ENCODE results near the gene SLC15A1.

SLC15A1 gene

DNA sequence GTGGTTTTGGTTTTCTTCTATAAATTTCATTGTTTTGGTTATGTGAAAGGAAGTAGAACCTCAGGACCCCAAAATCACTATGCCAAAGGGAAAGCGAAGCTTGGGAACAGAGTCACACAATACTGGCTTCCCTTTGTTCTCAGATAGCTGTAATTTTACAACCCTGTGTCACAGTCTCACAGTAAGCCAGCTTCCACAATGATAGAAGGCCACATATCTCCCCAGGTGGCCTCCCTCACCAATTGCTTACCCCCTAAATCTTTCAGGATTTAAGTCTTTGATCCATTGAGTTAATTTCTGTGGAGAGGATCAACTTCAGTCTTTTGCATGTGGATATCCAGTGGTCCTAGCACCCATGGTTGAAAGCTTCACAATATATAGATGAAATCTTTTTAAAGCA is 58.7 kb downstream of the SLC15A1 start:
- DNase-seq (ENCODE audit: low read depth, low spot score) = no peak

DNA sequence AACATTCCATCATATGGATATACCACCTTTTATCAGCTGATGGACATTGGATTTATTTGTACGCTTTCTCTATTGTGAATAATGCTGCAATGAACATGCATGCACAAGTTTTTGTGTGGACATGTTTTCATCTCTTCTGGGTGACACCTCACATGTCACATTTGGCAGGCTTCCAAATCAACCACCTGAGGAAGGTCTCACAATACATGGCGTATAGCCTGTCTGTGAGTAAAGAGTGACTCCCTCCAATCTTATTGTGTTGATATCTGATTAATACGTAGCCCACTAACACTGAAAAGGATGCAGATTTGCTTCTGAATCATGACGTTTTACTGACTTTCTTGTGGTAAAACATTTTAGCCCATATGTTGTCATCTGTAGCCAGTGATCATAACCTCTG is 61.1 kb downstream of the SLC15A1 start:
- DNase-seq (ENCODE audit: low read depth, low spot score) = no peak

DNA sequence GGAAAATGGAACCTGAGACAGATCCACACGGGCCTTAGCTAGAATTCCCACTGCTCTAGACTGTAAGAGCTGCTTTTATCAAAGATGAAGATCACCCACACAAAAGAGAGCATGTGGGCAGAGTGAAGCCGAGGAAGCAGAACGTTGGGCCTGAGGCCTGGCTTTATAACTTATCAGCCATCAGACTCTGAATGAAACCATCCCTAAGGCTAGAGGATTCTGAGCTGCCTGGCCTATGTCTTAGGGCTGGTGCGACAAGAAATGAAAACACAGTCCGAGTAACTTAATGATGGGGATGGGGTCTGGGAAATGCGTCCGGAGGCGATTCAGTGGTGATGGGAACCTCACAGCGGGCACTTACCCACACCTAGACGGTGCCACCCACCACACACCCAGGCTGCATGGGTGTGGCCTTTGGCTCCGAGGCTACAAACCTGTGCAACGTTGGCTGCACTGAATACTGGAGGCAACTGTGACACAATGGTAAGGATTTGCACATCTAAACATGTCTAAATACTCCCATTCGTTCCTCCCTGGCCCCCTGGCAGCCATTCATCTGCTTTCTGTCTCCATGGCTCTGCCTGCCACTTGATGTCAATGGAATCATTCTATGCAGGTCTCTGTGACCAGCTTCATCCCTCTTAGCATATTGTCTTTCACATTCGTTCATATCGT is 62.0 kb downstream of the SLC15A1 start:
- DNase-seq (ENCODE audit: low read depth, low spot score) = no peak

DNA sequence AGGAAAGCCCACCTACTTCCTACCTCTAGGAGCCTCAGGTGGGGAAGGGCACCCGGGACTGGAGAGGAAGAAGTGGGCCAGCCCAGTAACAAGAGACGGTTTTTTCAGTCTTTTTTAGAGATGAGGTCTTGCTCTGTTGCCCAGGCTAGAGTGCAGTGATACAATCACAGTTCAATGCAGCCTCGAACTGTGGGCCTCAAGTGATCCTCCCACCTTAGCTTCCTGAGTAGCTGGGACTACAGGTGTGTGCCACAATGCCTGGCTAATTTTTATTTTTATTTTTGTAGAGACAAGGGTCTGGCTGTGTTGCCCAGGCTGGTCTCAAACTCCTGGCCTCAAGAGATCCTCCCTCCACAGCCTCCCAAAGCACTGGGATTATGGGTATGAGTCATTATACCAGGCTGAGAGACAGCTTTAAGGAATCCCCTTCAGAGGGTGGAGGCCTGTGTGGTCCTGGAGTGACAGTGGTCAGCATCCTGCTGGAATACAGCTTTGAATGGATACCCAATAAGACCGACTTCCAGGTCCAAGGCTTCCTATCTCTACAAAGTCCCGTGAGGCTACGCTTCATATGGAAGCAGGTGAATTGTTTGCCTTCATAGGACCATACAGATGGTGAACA is 63.0 kb downstream of the SLC15A1 start:
- no peak for DNase-seq (ENCODE audit: low read depth, low spot score)

DNA sequence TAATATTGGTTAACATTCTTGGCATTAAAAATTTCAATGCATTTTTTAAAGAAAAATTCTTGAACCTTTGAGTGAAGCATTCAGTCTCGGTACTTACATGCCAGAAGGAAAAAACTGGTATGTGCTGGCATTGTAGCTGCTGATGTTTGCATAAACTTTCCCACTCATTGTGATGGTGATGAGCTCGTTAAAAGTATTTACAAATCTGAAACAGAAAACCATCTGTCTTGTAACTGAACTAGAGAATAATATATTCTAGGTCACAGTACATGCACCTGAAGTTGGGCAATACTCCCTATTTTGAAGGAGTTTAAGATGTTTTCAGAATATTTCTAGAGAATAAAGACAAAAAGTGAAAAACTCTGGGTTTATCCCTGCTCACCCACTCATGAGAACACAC is 64.1 kb downstream of the SLC15A1 start:
- no peak for DNase-seq (ENCODE audit: low read depth, low spot score)

DNA sequence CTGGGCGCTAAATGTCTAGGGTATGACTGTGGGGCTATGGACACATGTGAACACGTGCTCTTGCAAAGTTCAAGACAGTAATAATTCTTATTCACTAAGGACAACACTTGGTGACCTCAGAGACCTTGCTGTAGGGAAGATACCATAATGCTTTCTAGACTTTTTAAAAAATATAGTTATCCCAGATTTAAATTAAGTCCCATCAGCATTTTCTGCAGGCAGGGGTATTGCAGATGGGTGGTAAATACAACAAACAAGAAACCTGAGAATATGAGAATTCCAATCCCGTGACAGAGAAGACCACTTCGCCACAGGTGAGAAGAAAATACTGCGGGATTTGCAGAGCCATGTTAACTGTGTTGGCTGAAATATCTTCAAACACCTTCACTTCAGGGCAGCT is 65.2 kb downstream of the SLC15A1 start:
- no peak for DNase-seq (ENCODE audit: low read depth, low spot score)

DNA sequence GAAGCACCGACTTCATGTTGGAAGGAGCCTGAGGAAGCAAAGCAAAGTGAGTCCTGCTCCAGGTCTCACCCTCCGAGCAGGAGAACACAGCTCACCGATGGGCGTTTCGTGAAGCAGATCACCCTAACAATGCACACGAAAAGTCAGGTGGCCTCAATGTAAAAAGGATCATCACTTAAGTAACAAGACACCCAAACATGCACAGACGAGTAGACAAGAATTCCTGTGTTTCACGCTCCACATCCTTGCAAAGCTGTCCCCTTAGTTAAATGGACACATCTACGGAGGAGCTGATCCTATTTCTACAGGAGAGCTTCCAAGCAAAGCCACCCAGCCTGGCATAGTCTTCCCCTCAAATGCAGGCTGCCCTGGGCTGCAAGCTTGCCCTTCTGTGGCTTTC is 66.2 kb downstream of the SLC15A1 start:
- no peak for DNase-seq (ENCODE audit: low read depth, low spot score)

DNA sequence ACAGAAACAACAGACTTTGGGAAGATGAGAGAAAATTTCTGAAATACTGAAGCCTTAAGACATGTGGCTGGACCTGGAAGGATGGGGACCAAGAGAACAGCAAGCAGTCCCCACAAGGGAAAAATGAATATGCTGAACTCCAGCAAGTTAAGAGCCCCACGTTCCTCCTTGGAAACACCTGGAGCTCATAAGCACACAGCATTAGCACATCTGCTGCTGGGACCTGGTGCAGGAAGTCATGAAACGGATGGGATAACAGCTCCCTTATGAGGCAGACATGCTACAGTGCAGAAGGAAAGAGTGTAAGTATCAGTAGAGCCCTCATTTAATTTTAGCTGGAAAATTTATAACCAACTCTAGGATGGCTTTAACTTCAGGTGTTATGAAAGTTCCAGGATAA is 67.3 kb downstream of the SLC15A1 start:
- no peak for DNase-seq (ENCODE audit: low read depth, low spot score)

DNA sequence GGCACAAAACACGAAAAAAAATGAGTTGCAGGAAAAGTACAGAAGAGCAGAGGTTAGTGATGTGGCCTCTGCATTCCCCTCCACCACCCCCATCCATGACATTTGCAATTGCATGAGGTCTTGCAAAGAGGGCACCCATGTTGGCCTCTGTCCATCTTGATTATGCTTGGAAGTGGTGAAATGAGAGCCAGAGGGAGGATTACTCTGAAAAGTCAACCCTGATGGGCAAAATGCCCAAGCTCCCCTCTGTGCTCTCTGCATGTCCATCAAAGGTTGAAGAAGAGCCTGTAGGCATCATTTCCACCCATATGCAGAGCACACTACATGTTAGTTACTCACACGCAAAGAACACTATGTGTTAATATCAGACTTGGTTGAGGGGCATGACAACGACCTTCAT is 71.4 kb downstream of the SLC15A1 start:
- no peak for DNase-seq (ENCODE audit: low read depth, low spot score)

DNA sequence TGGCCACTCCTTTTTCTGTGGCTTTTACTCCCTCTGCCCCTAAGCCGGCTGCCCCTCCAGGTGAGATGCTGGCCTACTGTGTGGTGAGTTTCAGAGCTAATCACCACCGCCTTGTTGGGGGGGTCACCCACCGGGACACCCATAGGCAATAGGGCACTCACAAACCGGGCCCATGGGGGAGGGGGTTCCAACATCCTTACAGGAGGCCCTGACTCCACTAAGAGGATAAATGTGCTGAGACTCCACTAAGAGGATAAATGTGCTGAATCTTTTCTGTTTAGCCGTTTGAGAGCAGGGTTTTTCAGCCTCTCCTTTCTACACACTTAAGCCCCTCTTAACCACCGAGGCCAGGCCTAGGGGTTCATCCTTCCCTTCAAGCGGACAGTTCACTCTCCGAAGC is 73.7 kb downstream of the SLC15A1 start:
- DNase-seq (ENCODE audit: low read depth, low spot score) = no peak

DNA sequence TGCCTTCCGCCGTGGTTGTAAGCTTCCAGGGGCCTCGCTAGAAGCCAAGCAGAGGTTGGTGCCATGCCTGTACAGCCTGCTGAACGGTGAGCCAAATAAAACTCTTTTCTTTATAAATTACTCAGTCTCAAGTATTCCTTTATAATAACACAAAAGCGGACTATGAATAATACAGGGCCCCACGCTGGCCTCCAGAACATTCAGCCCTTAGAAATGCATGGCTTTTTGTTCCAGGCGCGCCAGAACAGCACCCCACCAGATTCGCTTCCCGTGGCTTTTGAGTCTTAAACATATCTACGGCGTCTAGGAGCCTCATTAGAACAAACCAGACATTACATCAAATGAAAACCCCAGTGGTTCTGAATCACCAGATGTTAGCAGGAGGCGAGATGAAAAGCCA is 75.1 kb downstream of the SLC15A1 start:
- DNase-seq (ENCODE audit: low read depth, low spot score) = peak; percentile 66

DNA sequence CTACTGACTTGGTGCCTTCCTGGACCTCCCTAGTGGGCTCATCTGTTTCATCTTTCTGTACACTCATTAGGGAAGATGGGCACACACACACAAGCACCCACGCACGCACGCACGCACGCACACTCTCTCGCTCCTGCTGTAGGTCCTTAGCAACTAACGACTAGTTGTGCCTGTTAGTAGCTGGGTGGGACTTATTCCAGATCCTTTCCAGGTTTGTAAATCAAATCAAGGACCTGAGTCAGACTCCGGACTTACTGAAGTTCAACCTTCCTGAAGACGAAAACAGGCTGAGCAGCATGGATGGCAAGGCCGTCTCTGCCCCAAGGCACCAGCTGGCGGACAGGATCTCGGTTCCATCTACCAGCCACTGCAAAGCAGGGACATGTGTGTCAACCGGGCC is 76.2 kb downstream of the SLC15A1 start:
- no peak for DNase-seq (ENCODE audit: low read depth, low spot score)

DNA sequence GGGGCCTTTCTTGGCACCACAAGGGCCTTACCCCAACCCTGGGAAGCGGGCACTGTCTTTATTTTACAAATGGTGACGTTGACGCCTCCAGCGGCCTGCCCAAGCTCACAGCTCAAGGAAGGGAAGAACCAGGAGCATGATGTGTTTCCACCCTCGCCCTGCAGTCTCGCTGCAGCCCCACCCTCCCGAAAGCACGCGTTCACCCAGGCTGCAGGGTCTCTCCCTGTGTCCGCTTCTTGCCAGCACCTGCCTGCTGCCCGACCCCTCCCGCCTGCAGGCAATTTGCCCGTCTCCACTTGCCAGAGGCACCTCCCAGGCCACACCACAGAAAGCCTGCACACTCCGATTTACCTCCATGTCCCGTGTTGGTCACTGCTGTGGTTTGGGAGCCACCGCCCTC is 76.6 kb downstream of the SLC15A1 start:
- DNase-seq (ENCODE audit: low read depth, low spot score) = no peak

DNA sequence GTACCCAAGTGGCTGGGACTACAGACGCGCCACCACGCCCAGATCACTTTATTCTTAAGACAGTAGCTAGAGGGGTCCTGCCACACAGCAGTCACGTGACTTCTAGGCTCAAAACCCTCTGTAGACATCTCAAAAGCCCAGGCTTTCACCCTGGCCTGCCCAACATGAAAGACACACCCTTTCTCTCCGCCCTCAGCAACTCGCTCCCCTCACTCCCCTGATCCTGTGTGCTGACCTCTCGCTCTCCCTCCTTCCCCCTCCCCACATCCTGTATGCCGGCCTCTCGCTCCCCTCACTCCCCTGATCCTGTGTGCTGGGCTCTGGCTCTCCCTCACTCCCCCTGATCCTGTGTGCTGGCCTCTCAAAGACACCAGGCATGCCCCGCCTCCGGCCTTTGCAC is 77.4 kb downstream of the SLC15A1 start:
- no peak for DNase-seq (ENCODE audit: low read depth, low spot score)

DNA sequence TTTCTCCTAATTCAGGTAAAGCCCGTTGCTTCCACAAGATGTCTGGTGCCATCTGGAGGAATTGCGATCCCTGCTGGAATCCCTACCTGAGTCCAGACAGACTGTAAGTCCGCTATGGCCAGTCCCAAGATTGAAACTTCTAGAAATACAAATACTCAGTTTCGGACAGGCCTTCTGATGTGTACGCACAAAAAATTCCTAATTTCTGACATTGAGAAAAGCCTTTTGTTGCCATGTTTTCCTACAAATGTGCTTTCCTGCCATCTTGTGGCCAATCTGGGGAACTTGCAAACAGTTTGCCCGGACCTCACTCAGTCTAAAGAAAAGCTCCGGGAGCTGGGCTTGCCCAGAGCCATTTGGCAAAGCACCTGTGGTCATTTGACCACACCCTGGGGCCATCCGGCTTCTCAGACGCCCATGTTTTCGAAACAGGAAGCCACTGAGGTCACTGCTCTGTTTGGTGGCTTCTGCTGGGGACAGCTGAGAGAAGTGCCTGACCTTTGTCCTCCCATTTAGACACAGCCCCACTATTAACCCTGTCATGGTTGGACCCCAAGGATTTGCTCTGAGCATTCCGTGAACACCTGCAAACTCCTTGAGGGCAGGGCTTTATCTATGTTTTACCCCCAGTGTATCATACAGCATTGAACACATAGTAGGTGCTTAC is 79.4 kb downstream of the SLC15A1 start:
- no peak for DNase-seq (ENCODE audit: low read depth, low spot score)

DNA sequence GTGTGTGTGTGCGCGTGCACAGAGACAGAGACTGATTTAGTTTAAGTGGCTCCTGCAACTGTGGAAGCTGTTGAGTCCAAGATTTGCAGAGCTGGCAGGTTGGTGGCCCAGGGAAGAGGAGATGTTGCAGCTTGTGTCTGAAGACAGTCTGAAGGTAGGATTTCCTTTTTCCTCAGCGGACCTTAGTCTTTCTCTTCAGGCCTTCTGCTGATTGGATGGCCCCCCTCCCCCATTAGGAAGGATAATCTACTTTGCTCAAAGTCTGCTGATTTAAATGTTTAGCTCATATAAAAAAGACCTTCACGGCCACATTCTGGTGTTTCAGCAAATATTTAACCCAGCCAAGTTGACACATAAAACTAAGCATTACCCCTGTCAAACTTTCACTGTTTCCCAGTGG is 84.3 kb downstream of the SLC15A1 start:
- no peak for DNase-seq (ENCODE audit: low read depth, low spot score)

DNA sequence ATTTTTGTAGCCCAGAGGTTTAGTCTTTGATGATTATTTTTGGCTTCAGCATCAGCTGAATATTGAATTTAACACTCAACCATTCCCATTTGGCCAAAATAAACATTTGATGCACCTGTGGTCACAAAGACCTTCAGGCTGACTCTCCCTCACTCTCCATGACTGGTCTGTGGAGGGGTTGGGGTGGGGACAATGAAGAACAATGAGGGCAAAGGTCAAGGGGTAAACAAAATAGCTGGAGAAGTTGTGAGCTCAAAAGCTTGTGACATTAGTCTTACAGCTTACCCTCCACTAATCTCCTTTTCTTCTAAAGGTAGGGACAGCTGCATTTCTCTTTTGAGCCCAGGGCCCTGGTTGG is 86.9 kb downstream of the SLC15A1 start:
- no peak for DNase-seq (ENCODE audit: low read depth, low spot score)

DNA sequence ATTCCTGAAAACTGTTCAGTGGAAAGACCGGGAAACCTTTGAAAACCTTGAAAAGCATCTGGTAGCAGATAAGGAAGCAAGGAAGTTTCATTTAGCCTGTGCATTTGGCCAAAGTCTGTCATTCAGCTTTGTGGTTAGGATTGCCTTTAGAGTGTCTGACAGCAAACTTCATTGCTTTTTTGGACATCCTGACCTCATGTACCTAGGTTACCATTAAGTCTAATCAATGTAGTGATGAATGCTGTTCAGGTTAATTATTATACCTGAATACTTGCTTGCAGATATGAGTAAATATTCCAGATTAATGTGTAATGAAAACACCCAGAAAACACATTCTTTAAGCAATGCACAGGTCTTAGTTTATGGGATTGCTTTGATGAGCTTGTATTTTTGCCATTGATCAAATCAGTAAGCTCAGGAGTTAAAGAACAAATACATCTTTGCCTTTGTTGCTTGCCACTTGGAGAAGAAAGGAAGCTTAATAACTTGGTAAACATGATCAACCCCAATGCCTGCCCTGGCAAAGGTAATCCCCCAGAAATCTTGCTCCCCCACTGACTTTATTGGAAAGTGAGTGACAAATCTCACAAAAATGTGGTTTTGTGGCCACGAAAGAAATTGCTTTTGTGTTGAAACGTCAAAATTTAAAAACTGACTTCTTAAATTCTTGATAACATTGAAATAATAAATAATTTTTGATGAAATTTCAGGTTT is 87.4 kb downstream of the SLC15A1 start:
- DNase-seq (ENCODE audit: low read depth, low spot score) = no peak

DNA sequence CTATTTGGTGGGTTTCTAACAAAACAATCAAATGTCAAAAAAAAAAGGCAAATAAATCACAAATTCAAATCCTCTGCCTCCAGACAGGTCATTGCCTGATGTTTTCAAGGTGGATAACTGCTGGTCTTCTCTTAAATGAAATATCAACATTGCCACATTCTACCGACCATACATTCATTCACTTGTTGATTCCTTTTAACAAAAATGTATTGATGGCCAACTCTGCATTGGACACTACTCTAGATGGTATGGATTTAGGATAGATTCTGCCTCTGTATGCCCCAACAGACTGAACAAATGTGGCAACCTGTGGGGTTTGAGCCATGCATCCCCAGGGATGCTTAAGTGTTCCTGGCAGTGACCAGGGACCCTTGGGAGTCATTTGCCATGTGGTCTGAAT is 88.0 kb downstream of the SLC15A1 start:
- no peak for DNase-seq (ENCODE audit: low read depth, low spot score)

DNA sequence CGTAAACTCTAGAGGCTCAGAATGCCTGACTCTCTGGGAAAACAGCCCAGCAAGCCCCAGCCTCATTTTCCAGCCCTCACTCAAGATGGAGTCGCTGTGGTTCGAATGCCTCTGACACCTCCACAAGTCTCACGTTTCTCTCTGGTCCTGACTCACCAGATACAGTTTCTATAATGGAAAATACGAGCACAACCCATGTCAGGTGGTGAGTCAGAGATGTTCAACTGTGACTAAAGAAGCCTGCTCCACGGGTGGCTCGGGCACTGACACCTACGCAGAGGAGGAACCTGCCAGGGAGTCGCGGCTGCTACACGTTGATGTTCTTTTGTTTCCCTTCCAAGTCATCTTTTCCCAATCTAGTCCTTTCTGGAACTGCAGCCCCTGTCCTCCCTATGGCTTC is 88.4 kb downstream of the SLC15A1 start:
- no peak for DNase-seq (ENCODE audit: low read depth, low spot score)

DNA sequence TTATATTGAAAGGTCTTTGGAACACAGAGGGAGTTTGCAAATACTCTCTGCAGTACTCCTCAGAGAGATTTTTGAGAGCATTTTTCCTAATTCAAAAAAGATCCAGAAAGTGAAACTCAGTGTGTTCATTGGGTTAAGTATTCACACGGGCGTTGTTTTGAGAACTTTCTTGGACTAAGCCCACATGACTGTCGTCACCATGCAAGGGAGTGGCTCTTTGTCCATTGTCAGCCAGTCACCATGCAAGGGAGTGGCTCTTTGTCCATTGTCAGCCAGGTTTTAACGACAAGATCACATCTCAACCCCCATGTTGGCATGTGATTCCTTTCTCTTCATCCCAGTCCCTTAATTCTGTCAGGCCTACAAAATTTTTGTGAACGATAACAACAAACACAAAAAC is 94.3 kb downstream of the SLC15A1 start:
- no peak for DNase-seq (ENCODE audit: low read depth, low spot score)

DNA sequence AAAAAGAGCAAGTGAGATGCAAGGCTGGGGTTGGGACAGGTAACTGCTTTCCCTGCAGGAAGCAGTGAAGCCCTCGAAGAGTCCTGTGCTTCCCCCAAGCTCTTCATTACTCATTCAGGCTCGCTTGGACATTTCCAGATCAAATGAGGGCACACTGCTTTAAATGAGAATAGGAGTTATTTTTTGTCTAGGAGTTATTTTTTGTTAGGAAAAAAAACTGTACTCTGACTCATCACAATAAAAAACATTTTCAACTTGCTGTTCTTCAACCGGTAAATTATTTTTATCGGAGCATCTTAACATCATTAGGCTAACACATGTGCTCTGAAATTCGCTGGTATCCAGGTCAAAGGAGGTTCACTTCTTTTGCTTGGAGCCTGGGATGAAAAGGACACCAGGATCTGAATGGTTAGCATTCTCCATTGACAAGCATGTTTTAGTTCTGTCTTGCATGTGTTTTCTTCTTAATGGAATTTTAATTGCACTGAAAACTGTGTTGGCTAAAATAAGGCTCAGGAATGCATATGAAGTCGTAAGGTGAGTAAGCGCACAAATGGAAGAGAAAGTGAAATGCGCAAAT is 94.9 kb downstream of the SLC15A1 start:
- DNase-seq (ENCODE audit: low read depth, low spot score) = no peak
